VCaP (cell line): ENCODE data around the gene CEP164.

ENCODE experiments used
- H3K27ac ChIP-seq: fragments of 450-650 bp; 2 replicates; pipeline ENCODE4 v1.5.1; 2017
- TF ChIP-seq, protein P1 (sequence below): fragments of 450-650 bp; conservative IDR thresholded peaks from 2 replicates; pipeline ENCODE4 v1.5.1; 2017; ENCODE audit warnings: mild to moderate bottlenecking, moderate library complexity

Gene CEP164

DNA sequence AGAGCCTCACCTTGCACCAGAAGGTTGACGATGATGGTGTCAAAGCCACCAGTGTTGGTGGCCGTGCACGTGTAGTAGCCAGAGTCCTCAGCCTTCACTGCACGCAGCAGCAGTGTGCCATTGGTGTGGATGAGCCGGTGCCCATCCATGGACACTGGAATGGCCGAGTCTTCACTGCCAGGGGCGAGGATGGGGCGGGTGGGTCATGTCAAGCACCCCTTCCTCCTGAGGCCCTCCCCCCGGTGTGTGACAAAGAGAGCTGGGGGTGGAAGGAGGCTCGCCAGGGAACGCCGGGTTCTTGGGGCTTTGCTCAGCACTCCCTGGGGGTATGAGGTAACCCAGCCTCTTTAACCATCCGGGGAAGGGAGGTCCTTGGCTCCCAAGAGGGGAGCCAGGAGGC, 111.6 kb downstream of the CEP164 start:
- no peak overlapping the region for H3K27ac ChIP-seq
- TF ChIP-seq, protein P1, sequence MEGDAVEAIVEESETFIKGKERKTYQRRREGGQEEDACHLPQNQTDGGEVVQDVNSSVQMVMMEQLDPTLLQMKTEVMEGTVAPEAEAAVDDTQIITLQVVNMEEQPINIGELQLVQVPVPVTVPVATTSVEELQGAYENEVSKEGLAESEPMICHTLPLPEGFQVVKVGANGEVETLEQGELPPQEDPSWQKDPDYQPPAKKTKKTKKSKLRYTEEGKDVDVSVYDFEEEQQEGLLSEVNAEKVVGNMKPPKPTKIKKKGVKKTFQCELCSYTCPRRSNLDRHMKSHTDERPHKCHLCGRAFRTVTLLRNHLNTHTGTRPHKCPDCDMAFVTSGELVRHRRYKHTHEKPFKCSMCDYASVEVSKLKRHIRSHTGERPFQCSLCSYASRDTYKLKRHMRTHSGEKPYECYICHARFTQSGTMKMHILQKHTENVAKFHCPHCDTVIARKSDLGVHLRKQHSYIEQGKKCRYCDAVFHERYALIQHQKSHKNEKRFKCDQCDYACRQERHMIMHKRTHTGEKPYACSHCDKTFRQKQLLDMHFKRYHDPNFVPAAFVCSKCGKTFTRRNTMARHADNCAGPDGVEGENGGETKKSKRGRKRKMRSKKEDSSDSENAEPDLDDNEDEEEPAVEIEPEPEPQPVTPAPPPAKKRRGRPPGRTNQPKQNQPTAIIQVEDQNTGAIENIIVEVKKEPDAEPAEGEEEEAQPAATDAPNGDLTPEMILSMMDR = no peak

DNA sequence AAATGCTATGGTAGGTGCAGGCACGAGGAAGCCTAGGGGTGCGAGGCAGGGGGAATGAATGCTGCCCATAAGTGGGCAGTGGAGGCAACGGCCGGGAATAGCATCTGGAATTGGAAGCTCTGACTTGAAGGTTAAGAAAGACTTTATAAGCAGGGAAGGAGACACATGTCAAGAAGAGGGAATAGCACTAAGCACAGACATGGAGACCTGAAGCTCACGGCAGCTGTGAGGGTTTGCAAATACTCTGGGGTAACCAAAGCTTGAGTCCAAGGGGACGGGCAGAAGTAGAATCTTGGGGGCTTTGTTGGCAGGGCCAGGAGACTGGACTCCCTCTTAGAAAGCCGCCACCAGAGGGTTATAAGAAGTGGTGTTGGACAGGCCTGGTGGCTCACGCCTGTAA, 112.6 kb downstream of the CEP164 start:
- TF ChIP-seq, protein P1 = no peak
- H3K27ac ChIP-seq = no peak overlapping the region

DNA sequence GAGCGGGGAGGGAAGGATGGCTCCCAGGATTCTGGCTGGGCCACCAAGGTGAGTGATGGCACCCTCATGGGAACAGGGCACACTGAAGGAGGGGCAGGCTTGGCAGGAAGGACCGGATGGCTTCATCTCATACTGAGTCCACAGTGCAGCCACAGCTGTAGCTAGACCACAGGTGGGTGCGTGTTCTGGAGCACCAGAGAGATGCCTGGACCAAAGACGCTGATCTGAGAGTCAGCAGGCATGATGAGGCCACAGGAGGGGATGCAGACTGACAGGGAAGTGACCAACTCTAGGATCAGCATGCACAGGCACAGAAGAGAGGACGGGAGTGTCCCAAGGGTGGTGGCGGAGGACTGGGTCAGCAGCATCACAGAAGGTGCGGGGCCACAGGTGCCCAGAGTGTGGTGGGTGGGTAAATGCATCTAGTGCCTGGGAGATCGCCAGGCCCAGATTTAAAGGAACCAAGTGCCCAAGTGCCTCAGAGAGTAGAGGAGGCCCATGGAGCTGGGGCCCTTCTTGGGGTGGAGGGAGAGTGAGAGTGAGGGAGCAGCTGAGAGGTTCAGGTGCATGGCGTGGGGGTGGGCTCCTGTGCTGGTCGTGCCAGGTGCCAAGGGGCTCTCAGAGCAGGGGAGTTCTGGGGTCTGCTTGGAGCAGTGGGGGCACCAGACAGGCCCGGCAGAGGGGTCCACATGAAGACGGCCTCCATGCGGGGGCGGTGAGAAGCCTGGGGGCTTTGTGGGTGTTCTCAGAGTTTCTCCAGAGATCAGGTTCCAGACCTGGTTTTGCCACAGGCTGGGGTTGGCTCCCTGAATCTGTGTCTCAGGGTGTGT, 113.7 kb downstream of the CEP164 start:
- TF ChIP-seq, protein P1 = no peak
- H3K27ac ChIP-seq = no peak overlapping the region

DNA sequence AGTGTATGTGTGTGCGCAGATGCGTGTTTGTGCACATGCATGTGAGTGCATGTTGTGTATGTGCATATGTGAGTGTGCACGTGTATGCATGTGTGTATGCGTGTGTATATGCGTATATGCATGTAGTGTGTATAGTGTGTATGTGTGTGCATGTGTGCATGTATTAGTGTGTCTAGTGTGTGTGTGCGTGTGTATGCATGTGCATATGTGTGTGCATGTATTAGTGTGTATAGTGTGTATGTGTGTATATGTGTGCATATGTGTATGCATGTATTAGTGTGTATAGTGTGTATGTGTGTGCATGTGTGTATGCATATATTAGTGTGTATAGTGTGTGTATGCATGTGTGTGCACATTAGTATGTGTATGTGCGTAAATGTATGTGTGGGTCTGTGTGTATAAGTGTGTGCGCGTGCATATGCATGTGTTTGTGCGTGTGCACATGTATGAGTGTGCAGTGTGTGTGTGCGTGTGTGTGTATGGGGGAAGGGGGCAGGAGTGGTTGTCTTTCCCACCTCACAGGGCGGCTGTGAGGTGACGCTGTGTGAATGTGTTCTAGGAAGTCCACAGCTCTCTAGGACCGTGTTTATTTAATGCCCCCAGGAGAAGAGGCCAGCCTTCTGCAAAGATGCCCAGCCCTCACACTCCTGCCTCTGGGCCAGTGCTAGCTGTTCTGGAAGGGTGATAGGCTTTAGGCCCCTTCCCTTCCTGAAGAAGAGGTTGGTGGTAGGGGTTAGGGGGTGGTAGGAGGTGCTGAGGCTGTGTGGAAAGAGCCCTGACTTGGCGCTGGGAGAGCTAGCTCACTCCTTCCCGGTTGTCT, 114.6 kb downstream of the CEP164 start:
- no peak overlapping the region for H3K27ac ChIP-seq
- TF ChIP-seq, protein P1 = no peak

DNA sequence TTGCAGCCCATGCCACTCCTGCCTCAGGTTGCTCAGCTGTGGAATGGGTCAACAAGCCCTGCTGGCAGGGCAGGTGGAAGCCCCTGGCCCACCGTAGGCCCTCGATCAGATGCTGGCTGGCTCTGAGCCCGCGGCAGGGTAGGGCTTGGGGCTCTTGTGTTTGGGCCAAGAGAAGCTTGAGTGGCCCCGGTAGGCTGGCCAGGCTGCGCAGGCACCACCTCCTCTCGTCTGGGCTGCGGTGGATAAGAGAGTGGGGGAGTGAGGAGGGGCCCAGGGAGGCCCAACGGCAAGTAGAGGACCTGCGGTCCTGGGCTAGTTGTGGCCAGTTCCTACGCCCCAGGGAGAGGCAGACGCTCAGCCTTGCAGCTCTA, 115.2 kb downstream of the CEP164 start:
- no peak overlapping the region for H3K27ac ChIP-seq
- TF ChIP-seq, protein P1 = no peak

DNA sequence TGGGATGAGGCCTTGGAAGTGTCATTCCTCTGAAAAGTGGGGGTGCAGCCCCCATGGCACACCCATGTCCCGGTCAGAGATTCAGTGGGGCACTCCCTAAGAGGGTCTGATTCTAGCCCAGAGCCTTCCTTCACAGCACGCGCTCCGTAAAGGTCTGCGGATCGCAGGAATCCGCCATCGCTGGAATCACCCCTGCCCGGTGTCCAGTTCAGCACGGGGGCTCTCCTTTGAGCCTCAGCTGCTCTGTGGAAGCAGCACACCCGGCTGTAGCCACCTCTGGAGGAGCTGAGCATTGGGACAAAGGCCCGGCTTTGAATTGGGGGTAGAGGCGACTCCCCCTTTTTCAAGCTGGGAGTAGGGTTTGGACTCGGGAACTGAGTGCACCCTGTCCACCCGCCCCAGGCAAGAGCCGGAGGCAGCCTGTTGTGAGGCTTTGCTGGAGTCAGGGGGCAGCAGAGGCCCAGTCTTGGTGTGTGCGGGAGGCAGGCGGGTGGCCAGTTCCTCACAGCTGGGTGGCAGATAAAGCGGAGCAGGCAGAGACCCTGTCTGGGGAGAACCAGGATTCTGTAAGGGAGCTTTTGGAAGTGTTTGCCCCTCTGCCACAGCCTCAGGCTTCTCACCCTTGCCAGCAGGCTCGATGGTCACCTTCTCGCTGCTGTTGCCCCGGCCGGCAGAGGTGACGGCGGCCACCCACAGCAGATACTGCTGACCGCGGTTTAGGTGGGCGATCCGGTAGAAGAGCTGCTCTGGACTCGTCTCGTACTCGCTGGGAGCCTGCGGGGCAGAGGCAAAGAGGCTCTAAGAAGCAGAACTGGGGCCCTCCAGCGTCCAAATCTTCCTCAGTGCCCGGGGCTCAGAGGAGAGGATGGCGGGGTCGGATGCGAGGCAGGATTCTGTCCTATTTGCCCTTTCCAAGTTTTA, 115.9 kb downstream of the CEP164 start:
- peak overlapping the region; percentile 10; the same call in 1 of the 2 replicates for H3K27ac ChIP-seq
- TF ChIP-seq, protein P1 = peak; percentile 92
